Measurements from ENCODE around the gene PTPN3.

The PTPN3 gene

GRCh38 chr9:109449036-109449798 lies 48.9 kb downstream of the PTPN3 start:
- H3K4me3 ChIP-seq (IDR thresholded peaks at IDR 0.05; ENCODE audit: insufficient read depth, low read depth, low read length): no peak overlapping the region
- no peaks in the 10 kb centered on the region for H3K36me3 ChIP-seq (ENCODE audit: insufficient read depth)
- H3K4me1 ChIP-seq (ENCODE audit: low read depth, poor library complexity, severe bottlenecking): no peaks in the 10 kb centered on the region
- no peak overlapping the region for H3K9ac ChIP-seq
- no peak overlapping the region for H3K27ac ChIP-seq
- no peak for TF ChIP-seq CTCF (conservative IDR thresholded peaks at IDR 0.05; ENCODE audit: low read depth, low read length)
- no peak overlapping the region for H3K4me2 ChIP-seq
- no peaks in the 10 kb centered on the region for H3K79me2 ChIP-seq (ENCODE audit: insufficient read depth, low read depth)
- no peaks in the 10 kb centered on the region for H4K20me1 ChIP-seq (ENCODE audit: insufficient read depth)
- H3K27me3 ChIP-seq (ENCODE audit: insufficient read depth, low read depth): no peaks in the 10 kb centered on the region
- H2AFZ ChIP-seq (ENCODE audit: low read depth): no peak overlapping the region

- Histone ChIP-seq H3K4me2 (no peak overlapping the region), H4K20me1 (ENCODE audit: insufficient read depth) (no peaks in the 10 kb centered on the region), H3K4me1 (ENCODE audit: low read depth, poor library complexity, severe bottlenecking) (no peaks in the 10 kb centered on the region), H3K4me3 (IDR thresholded peaks at IDR 0.05; ENCODE audit: insufficient read depth, low read depth, low read length) (no peak overlapping the region), H3K36me3 (ENCODE audit: insufficient read depth) (no peaks in the 10 kb centered on the region), H3K9ac (no peak overlapping the region), H3K27ac (no peak overlapping the region), H3K27me3 (ENCODE audit: insufficient read depth, low read depth) (no peaks in the 10 kb centered on the region), H2AFZ (ENCODE audit: low read depth) (no peak overlapping the region), H3K79me2 (ENCODE audit: insufficient read depth, low read depth) (no peaks in the 10 kb centered on the region)
- TF ChIP-seq CTCF (conservative IDR thresholded peaks at IDR 0.05; ENCODE audit: low read depth, low read length): no peak
Observed at GRCh38 chr9:109448223-109448622, 49.9 kb downstream of the PTPN3 start.

DNA sequence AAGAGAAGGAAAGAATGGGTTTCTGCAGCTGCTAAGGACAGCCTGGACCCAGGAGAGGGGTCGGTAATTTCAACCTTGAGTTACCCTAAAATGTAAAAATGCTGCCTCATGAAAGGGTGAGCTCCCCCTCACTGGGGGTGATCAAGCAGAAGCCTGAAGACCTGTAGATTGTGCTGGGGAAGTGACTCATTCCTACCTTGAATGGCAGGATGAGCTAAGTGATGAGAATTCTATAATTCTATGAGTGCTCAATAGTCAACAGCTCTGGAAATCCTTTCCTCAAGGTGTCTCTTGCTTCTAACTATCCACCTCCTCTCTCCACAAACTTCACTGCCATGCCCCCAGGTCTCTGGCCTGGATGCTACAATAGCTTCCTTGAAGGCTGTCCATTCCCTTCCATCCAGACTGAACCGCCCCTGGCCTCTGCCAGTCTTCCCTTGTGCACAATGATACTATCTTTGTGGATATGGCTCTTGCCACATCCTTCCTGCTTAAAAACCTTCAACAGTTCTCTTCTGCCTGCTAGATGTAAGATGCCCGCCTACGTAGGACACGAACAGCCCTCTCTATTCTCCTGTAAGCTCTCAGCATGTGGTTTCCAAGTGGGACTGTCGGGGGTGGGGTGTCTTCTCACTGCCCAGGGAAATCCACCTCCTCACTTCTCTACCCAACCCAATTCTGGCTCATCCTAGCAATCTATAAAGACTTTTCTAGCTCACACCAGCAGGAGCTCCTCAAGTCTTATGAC lies 50.6 kb downstream of the PTPN3 start:
- H3K9ac ChIP-seq: no peak overlapping the region
- H3K27me3 ChIP-seq (ENCODE audit: insufficient read depth, low read depth): no peaks in the 10 kb centered on the region
- TF ChIP-seq CTCF (conservative IDR thresholded peaks at IDR 0.05; ENCODE audit: low read depth, low read length): no peak
- no peak overlapping the region for H3K4me2 ChIP-seq
- H4K20me1 ChIP-seq (ENCODE audit: insufficient read depth): no peaks in the 10 kb centered on the region
- no peak overlapping the region for H3K27ac ChIP-seq
- H3K4me1 ChIP-seq (ENCODE audit: low read depth, poor library complexity, severe bottlenecking): no peaks in the 10 kb centered on the region
- no peak overlapping the region for H3K4me3 ChIP-seq (IDR thresholded peaks at IDR 0.05; ENCODE audit: insufficient read depth, low read depth, low read length)
- no peak overlapping the region for H2AFZ ChIP-seq (ENCODE audit: low read depth)
- no peaks in the 10 kb centered on the region for H3K36me3 ChIP-seq (ENCODE audit: insufficient read depth)
- no peaks in the 10 kb centered on the region for H3K79me2 ChIP-seq (ENCODE audit: insufficient read depth, low read depth)

DNA sequence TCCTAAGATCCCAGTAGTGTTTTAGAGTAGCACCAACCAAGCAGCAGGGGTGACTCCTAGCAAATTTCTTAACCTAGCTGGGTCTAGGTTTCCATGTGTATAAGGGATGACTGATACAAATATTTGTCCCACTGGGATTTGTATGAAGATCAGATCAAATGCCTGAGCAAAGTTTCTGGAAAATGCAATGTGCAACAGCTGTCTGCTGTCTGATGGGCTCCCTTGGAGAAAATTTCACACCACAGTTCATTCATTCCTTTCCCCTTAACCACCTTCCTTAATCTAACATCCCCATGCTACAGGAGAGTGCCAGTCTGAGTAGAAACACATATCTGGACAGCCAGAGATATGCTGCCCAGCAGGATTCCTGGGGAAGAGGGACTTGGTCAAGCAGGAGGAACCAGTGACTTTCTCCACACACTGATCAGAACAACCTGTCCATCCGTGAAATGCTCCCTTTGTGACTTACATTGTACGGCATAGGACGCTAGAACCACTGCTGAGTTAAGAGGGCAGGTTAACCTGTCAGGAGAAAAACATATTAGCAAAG lies 53.3 kb downstream of the PTPN3 start:
- Histone ChIP-seq H3K4me2 (no peak overlapping the region), H2AFZ (ENCODE audit: low read depth) (no peak overlapping the region)

More for the DNA sequence above, 53.3 kb downstream of the PTPN3 start:
- Histone ChIP-seq H3K4me3 (IDR thresholded peaks at IDR 0.05; ENCODE audit: insufficient read depth, low read depth, low read length) (no peak overlapping the region), H3K9ac (no peak overlapping the region), H3K36me3 (ENCODE audit: insufficient read depth) (no peaks in the 10 kb centered on the region), H3K27me3 (ENCODE audit: insufficient read depth, low read depth) (no peaks in the 10 kb centered on the region), H3K79me2 (ENCODE audit: insufficient read depth, low read depth) (no peaks in the 10 kb centered on the region), H3K4me1 (ENCODE audit: low read depth, poor library complexity, severe bottlenecking) (peaks cover 15% of the 10 kb centered on the region), H4K20me1 (ENCODE audit: insufficient read depth) (no peaks in the 10 kb centered on the region), H3K27ac (no peak overlapping the region)
- no peak for TF ChIP-seq CTCF (conservative IDR thresholded peaks at IDR 0.05; ENCODE audit: low read depth, low read length)
